Natural killer cell treated with Interleukin-12 subunit alpha and Interleukin-12 subunit beta and Interleukin-15 and Interleukin-18, amount 100 ng/mL, for 72 hours (primary cell): ENCODE results near the gene YY1. TPM values are rescaled to one million over a fixed set of nuclear protein-coding genes. Genes with fewer than 3 reads are reported as not detected.

Experiments used
- total RNA-seq, 2 donors: library from RNA; stranded (reverse); gene quantifications; one replicate each; pipeline ENCODE4 v1.2.3, GENCODE V29; 2022

Gene YY1
- total RNA-seq, 2 donors from 2014 or later: 59.7 to 75.7 TPM

Other genes starting within 250 kb of the YY1 start
- gene EVL, start 173.7 kb upstream of the YY1 start, total RNA-seq: 100 to 1,000 TPM; 109 to 232 TPM
- gene DEGS2, start 79.5 kb upstream of the YY1 start, total RNA-seq: under 1 TPM in 1 of 2 donors, not detected in 1; 0.33 TPM
- gene SLC25A29, start 67.3 kb downstream of the YY1 start, total RNA-seq: 10 to 100 TPM; 29.2 to 37.9 TPM
- gene SLC25A47, start 84.2 kb downstream of the YY1 start, total RNA-seq: not detected
- gene WDR25, start 137.3 kb downstream of the YY1 start, total RNA-seq: 1 to 10 TPM; 6.4 to 7.0 TPM